ENCODE measurements around the gene TTC34.

The TTC34 gene

GRCh38 chr1:2804628-2805351, 3.3 kb upstream of the TTC34 start:
- Histone ChIP-seq H3K27ac (replicated peaks; ENCODE audit: low read length) (no peak overlapping the region), H3K23ac (ENCODE audit: low read depth, low read length, poor library complexity) (peak overlapping the region; percentile 25), H2BK12ac (ENCODE audit: low read length) (peak overlapping the region; percentile 58), H3K4me2 (ENCODE audit: insufficient read depth, low read length, poor library complexity, severe bottlenecking) (no peak overlapping the region), H3K14ac (ENCODE audit: low read length) (peak overlapping the region; percentile 89), H3K4me1 (ENCODE audit: control insufficient read depth in 2 of 2, insufficient read depth in 1 of 2, low read depth in 1 of 2, low read length in 2 of 2) (peaks cover 0 to 4% of the 10 kb centered on the region in 2 donors), H2BK120ac (ENCODE audit: low read depth, low read length) (peak overlapping the region; percentile 67), H2BK5ac (ENCODE audit: low read length) (peak overlapping the region; percentile 82), H3K9me3 (replicated peaks in 1 of 2; ENCODE audit: control insufficient read depth in 2 of 2, insufficient read depth in 1 of 2, low read depth in 1 of 2, low read length in 2 of 2) (peaks cover 0 to 2% of the 10 kb centered on the region in 2 donors), H3K79me1 (ENCODE audit: low read depth, low read length) (no peaks in the 10 kb centered on the region), H3K4ac (ENCODE audit: low read length) (no peak overlapping the region), H3K27me3 (ENCODE audit: control insufficient read depth in 3 of 3, insufficient read depth in 3 of 3, low read depth in 1 of 3, low read length in 3 of 3) (peaks cover 0 to 64% (median 0%) of the 10 kb centered on the region in 3 experiments), H4K8ac (ENCODE audit: low read depth, low read length) (no peak overlapping the region), H3K4me3 (ENCODE audit: low read length in 2 of 2) (no peak overlapping the region), H2BK15ac (ENCODE audit: low read length) (no peak overlapping the region), H3K36me3 (replicated peaks in 1 of 2; ENCODE audit: control insufficient read depth in 2 of 2, insufficient read depth in 2 of 2, low read length in 2 of 2) (no peaks in the 10 kb centered on the region), H2AFZ (ENCODE audit: low read length) (no peak overlapping the region), H2AK5ac (ENCODE audit: low read depth, low read length) (peak overlapping the region; percentile 91), H3K18ac (ENCODE audit: low read length) (peak overlapping the region; percentile 71), H4K91ac (ENCODE audit: low read depth, low read length, poor library complexity) (no peak overlapping the region), H3K9ac (ENCODE audit: low read depth, low read length, poor library complexity) (no peak overlapping the region)
- DNase-seq (ENCODE audit: low spot score) = no peak
- no CpG with 5 or more reads among the region's 19 CpGs for WGBS, 2 donors (ENCODE audit: extremely low coverage in 2 of 2, insufficient read length in 2 of 2, insufficient replicate concordance in 1 of 2)

GRCh38 chr1:2803931-2804627, 2.6 kb upstream of the TTC34 start:
- H2BK12ac ChIP-seq (ENCODE audit: low read length) = peak overlapping the region; percentile 58
- H3K9ac ChIP-seq (ENCODE audit: low read depth, low read length, poor library complexity) = no peak overlapping the region
- H2AK5ac ChIP-seq (ENCODE audit: low read depth, low read length) = peak overlapping the region; percentile 91
- peak overlapping the region; percentile 89 for H2BK15ac ChIP-seq (ENCODE audit: low read length)
- WGBS, 2 donors (ENCODE audit: extremely low coverage in 2 of 2, insufficient read length in 2 of 2, insufficient replicate concordance in 1 of 2) = no CpG with 5 or more reads among the region's 19 CpGs
- H3K4me2 ChIP-seq (ENCODE audit: insufficient read depth, low read length, poor library complexity, severe bottlenecking) = no peak overlapping the region
- peak overlapping the region; percentile 25 for H3K23ac ChIP-seq (ENCODE audit: low read depth, low read length, poor library complexity)
- H3K18ac ChIP-seq (ENCODE audit: low read length) = peak overlapping the region; percentile 71
- H3K36me3 ChIP-seq (replicated peaks in 1 of 2; ENCODE audit: control insufficient read depth in 2 of 2, insufficient read depth in 2 of 2, low read length in 2 of 2) = no peaks in the 10 kb centered on the region
- DNase-seq (ENCODE audit: low spot score) = no peak
- H3K9me3 ChIP-seq (replicated peaks in 1 of 2; ENCODE audit: control insufficient read depth in 2 of 2, insufficient read depth in 1 of 2, low read depth in 1 of 2, low read length in 2 of 2) = no peaks in the 10 kb centered on the region
- H2BK5ac ChIP-seq (ENCODE audit: low read length) = peak overlapping the region; percentile 39
- no peaks in the 10 kb centered on the region for H3K79me1 ChIP-seq (ENCODE audit: low read depth, low read length)
- no peak overlapping the region for H4K8ac ChIP-seq (ENCODE audit: low read depth, low read length)
- H2BK120ac ChIP-seq (ENCODE audit: low read depth, low read length) = peak overlapping the region; percentile 67
- H4K91ac ChIP-seq (ENCODE audit: low read depth, low read length, poor library complexity) = no peak overlapping the region
- H3K27me3 ChIP-seq (ENCODE audit: control insufficient read depth in 3 of 3, insufficient read depth in 3 of 3, low read depth in 1 of 3, low read length in 3 of 3) = peaks cover 0 to 59% (median 0%) of the 10 kb centered on the region in 3 experiments
- no peak overlapping the region for H3K27ac ChIP-seq (replicated peaks; ENCODE audit: low read length)
- H3K4ac ChIP-seq (ENCODE audit: low read length) = peak overlapping the region; percentile 76
- H3K4me1 ChIP-seq (ENCODE audit: control insufficient read depth in 2 of 2, insufficient read depth in 1 of 2, low read depth in 1 of 2, low read length in 2 of 2) = peaks cover 0 to 4% of the 10 kb centered on the region in 2 donors
- H2AFZ ChIP-seq (ENCODE audit: low read length) = no peak overlapping the region
- no peak overlapping the region for H3K4me3 ChIP-seq (ENCODE audit: low read length in 2 of 2)
- peak overlapping the region; percentile 89 for H3K14ac ChIP-seq (ENCODE audit: low read length)

GRCh38 chr1:2803086-2803930, 1.8 kb upstream of the TTC34 start:
- H2AFZ ChIP-seq (ENCODE audit: low read length) = no peak overlapping the region
- peak overlapping the region; percentile 48 for H3K18ac ChIP-seq (ENCODE audit: low read length)
- WGBS, 2 donors (ENCODE audit: extremely low coverage in 2 of 2, insufficient read length in 2 of 2, insufficient replicate concordance in 1 of 2) = no CpG with 5 or more reads among the region's 37 CpGs
- H3K9me3 ChIP-seq (replicated peaks in 1 of 2; ENCODE audit: control insufficient read depth in 2 of 2, insufficient read depth in 1 of 2, low read depth in 1 of 2, low read length in 2 of 2) = no peaks in the 10 kb centered on the region
- H3K9ac ChIP-seq (ENCODE audit: low read depth, low read length, poor library complexity) = no peak overlapping the region
- no peak overlapping the region for H2BK12ac ChIP-seq (ENCODE audit: low read length)
- no peak for DNase-seq (ENCODE audit: low spot score)
- H3K4me1 ChIP-seq (ENCODE audit: control insufficient read depth in 2 of 2, insufficient read depth in 1 of 2, low read depth in 1 of 2, low read length in 2 of 2) = peaks cover 0 to 4% of the 10 kb centered on the region in 2 donors
- H3K4ac ChIP-seq (ENCODE audit: low read length) = no peak overlapping the region
- peak overlapping the region; percentile 39 for H2BK5ac ChIP-seq (ENCODE audit: low read length)
- no peak overlapping the region for H4K8ac ChIP-seq (ENCODE audit: low read depth, low read length)
- no peak overlapping the region for H4K91ac ChIP-seq (ENCODE audit: low read depth, low read length, poor library complexity)
- H3K14ac ChIP-seq (ENCODE audit: low read length) = no peak overlapping the region
- H3K4me2 ChIP-seq (ENCODE audit: insufficient read depth, low read length, poor library complexity, severe bottlenecking) = no peak overlapping the region
- H2BK15ac ChIP-seq (ENCODE audit: low read length) = peak overlapping the region; percentile 89
- no peak overlapping the region for H3K23ac ChIP-seq (ENCODE audit: low read depth, low read length, poor library complexity)
- no peak overlapping the region for H2BK120ac ChIP-seq (ENCODE audit: low read depth, low read length)
- no peak overlapping the region for H3K4me3 ChIP-seq (ENCODE audit: low read length in 2 of 2)
- H3K36me3 ChIP-seq (replicated peaks in 1 of 2; ENCODE audit: control insufficient read depth in 2 of 2, insufficient read depth in 2 of 2, low read length in 2 of 2) = no peaks in the 10 kb centered on the region
- H3K27me3 ChIP-seq (ENCODE audit: control insufficient read depth in 3 of 3, insufficient read depth in 3 of 3, low read depth in 1 of 3, low read length in 3 of 3) = peaks cover 0 to 59% (median 0%) of the 10 kb centered on the region in 3 experiments
- H3K79me1 ChIP-seq (ENCODE audit: low read depth, low read length) = no peaks in the 10 kb centered on the region
- H3K27ac ChIP-seq (replicated peaks; ENCODE audit: low read length) = no peak overlapping the region
- peak overlapping the region; percentile 94 for H2AK5ac ChIP-seq (ENCODE audit: low read depth, low read length)
